Right lobe of liver (tissue), 4 donors: ENCODE data around the gene EIPR1.

Experiments
- CTCF ChIP-seq, 4 donors: fragments of 200-600 bp in 3 of 4; fragments of 450-650 bp in 1 of 4; IDR thresholded peaks; one replicate each; pipeline versions ENCODE4 v1.5.1 to v1.8.0; 2016 to 2022; ENCODE audit warnings: antibody characterized with exemption in 4 of 4, mild to moderate bottlenecking in 2 of 4
- POLR2A ChIP-seq: fragments of 450-650 bp; IDR thresholded peaks from one replicate; pipeline ENCODE4 v1.6.1; 2017; ENCODE audit warnings: antibody characterized with exemption, mild to moderate bottlenecking
- donor health status: DM: no; HTN: no; CAD: no.
- donor health status: DM: no; HTN: no; CAD: no.
- donor health status: DM: no; HTN: yes; CAD: no.

- TF ChIP-seq CTCF (IDR thresholded peaks at IDR 0.05): no peak
- TF ChIP-seq POLR2A: no peak
Observed at GRCh38 chr2:3329491-3329890, 48.1 kb downstream of the EIPR1 start.
